B cell (primary cell): ENCODE data around the gene ORC4. TPM values are rescaled to one million over a fixed set of nuclear protein-coding genes. Genes with fewer than 3 reads are reported as not detected.

Source experiments
- ATAC-seq: fragments of 200-7000 bp; cut with Tn5 transposase; one replicate; pipeline ENCODE4 v1.10.0; 2021; ENCODE audit warnings: low read depth, mild to moderate bottlenecking, moderate number of reproducible peaks, moderate library complexity
- CTCF ChIA-PET: fragments of 350-600 bp; sonication (Branson Sonifier 250); formaldehyde crosslinking; loops from one replicate; lab custom pipeline; 2021; ENCODE audit warnings: antibody characterized with exemption, inconsistent platforms; lab: Charles Lee
- POLR2A ChIA-PET: fragments of 350-600 bp; sonication (Branson Sonifier 250); formaldehyde crosslinking; loops from one replicate; lab custom pipeline; 2021; ENCODE audit warnings: antibody characterized with exemption; lab: Charles Lee
- DNase-seq: peaks from one replicate; pipeline ENCODE4 v3.0.0; 2013
- H2AFZ ChIP-seq: 2 replicates; pipeline ENCODE4 v1.6.1; 2012; ENCODE audit warnings: mild to moderate bottlenecking, low read depth, low read length; ENCODE audit not compliant: insufficient read depth, poor library complexity, severe bottlenecking
- H3K27ac ChIP-seq, 2 donors: 1 replicate in 1 of 2; 2 replicates in 1 of 2; pipeline ENCODE4 v1.5.1; 2012 to 2013; ENCODE audit warnings: low read length in 2 of 2, mild to moderate bottlenecking in 2 of 2, moderate library complexity in 1 of 2
- H3K27me3 ChIP-seq, 4 experiments: fragments of 200-600 bp in 1 of 4; sonication (generic) in 1 of 4; replicated peaks in 1 of 4; 1 replicate in 2 of 4; 2 replicates in 2 of 4; pipeline versions ENCODE4 v1.6.1 to v1.7.0; 2013 to 2016; ENCODE audit warnings: low read length in 3 of 4, mild to moderate bottlenecking in 2 of 4, mixed read lengths in 1 of 4, moderate library complexity in 1 of 4; ENCODE audit not compliant: insufficient read depth in 4 of 4, control insufficient read depth in 3 of 4; ENCODE audit errors: control extremely low read depth in 1 of 4
- H3K36me3 ChIP-seq, 2 experiments: replicated peaks in 1 of 2; 1 replicate in 1 of 2; 2 replicates in 1 of 2; pipeline versions ENCODE4 v1.6.1 to v1.7.1; 2013; ENCODE audit warnings: low read length in 1 of 2; ENCODE audit not compliant: insufficient read depth in 2 of 2, control insufficient read depth in 1 of 2; ENCODE audit errors: control extremely low read depth in 1 of 2, extremely low read depth in 1 of 2
- H3K4me1 ChIP-seq, 2 donors: fragments of 200-600 bp in 1 of 2; sonication (generic) in 1 of 2; 1 replicate in 1 of 2; 2 replicates in 1 of 2; pipeline versions ENCODE4 v1.5.1 to v1.6.1; 2013 to 2017; ENCODE audit warnings: low read length in 2 of 2; ENCODE audit not compliant: control insufficient read depth in 2 of 2, insufficient read depth in 2 of 2
- H3K4me2 ChIP-seq: replicated peaks from 2 replicates; pipeline ENCODE3; 2012; ENCODE audit warnings: mild to moderate bottlenecking, low read depth, low read length; ENCODE audit not compliant: poor library complexity, severe bottlenecking
- H3K4me3 ChIP-seq, 5 experiments: fragments of 200-600 bp in 1 of 5; sonication (generic) in 1 of 5; 1 replicate in 3 of 5; 2 replicates in 2 of 5; pipeline versions ENCODE4 v1.5.1 to v1.7.0; 2011 to 2016; ENCODE audit warnings: low read length in 4 of 5, mild to moderate bottlenecking in 4 of 5, low read depth in 2 of 5, control low read depth in 1 of 5, moderate library complexity in 1 of 5; ENCODE audit not compliant: insufficient read depth in 1 of 5; ENCODE audit errors: control extremely low read depth in 1 of 5, extremely low read depth in 1 of 5
- H3K79me2 ChIP-seq: fragments of 200-600 bp; sonication (generic); one replicate; pipeline ENCODE4 v1.6.0; 2016; ENCODE audit warnings: low read length; ENCODE audit not compliant: control insufficient read depth, insufficient read depth
- H3K9ac ChIP-seq: fragments of 200-600 bp; sonication (generic); 2 replicates; pipeline ENCODE4 v1.6.1; 2017; ENCODE audit warnings: mild to moderate bottlenecking, low read length, moderate library complexity
- H3K9me3 ChIP-seq, 3 donors: one replicate each; pipeline versions ENCODE4 v1.6.1 to v1.7.1; 2013; ENCODE audit warnings: low read length in 2 of 3; ENCODE audit not compliant: control insufficient read depth in 2 of 3, insufficient read depth in 1 of 3; ENCODE audit errors: control extremely low read depth in 1 of 3
- H4K20me1 ChIP-seq: 2 replicates; pipeline ENCODE4 v1.6.0; 2012; ENCODE audit warnings: mild to moderate bottlenecking, low read length; ENCODE audit not compliant: insufficient read depth, control insufficient read depth, poor library complexity, severe bottlenecking
- H3K27ac Mint-ChIP-seq: one replicate; pipeline ENCODE4 v1.8.0; 2021; ENCODE audit warnings: mixed read lengths
- H3K27me3 Mint-ChIP-seq: one replicate; pipeline ENCODE4 v1.8.0; 2021; ENCODE audit warnings: mixed read lengths
- H3K4me1 Mint-ChIP-seq: one replicate; pipeline ENCODE4 v1.8.0; 2021; ENCODE audit warnings: mixed read lengths
- H3K4me3 Mint-ChIP-seq: one replicate; pipeline ENCODE4 v1.8.0; 2021; ENCODE audit warnings: mixed read lengths
- H3K9me3 Mint-ChIP-seq: one replicate; pipeline ENCODE4 v1.8.0; 2022; ENCODE audit warnings: mixed read lengths; ENCODE audit not compliant: insufficient read depth
- EZH2 ChIP-seq: IDR thresholded peaks from 2 replicates; pipeline ENCODE4 v1.6.1; 2012; ENCODE audit warnings: borderline replicate concordance, low read depth, mild to moderate bottlenecking, moderate library complexity, low read length; ENCODE audit not compliant: insufficient read depth, poor library complexity, severe bottlenecking
- WGBS: methylation state at CpG from one replicate; pipeline ENCODE4 v1.1.5; 2013; ENCODE audit warnings: missing lambda C conversion rate; ENCODE audit not compliant: insufficient coverage; 5-methylcytosine and 5-hydroxymethylcytosine counted together
- intact Hi-C: fragments of 100-400 bp; cut with micrococcal nuclease; formaldehyde crosslinking; loops from one replicate; pipeline ENCODE4 v1.10.0; 2022
- polyA plus RNA-seq: library from polyadenylated mRNA; depleted of rRNA; stranded (reverse); fragments of >200 nt; gene quantifications from 2 replicates; pipeline ENCODE4 v1.2.3, GENCODE V29; 2012
- total RNA-seq, 2 donors: library from RNA; stranded (reverse); fragments of 120-200 nt in 1 of 2; gene quantifications; 1 replicate in 1 of 2; 2 replicates in 1 of 2; pipeline versions ENCODE4 v1.2.3 to v1.2.4, GENCODE V29; 2013 to 2022
- TF ChIP-seq, protein P1 (sequence below): fragments of 200-600 bp; IDR thresholded peaks from one replicate; pipeline ENCODE4 v1.8.0; 2022; ENCODE audit warnings: antibody characterized with exemption, mild to moderate bottlenecking

The ORC4 gene
- total and polyA plus RNA-seq, 2 donors (not counting 1 experiment from before 2014, with no cell fraction given): 31.5 to 48.9 TPM

DNA sequence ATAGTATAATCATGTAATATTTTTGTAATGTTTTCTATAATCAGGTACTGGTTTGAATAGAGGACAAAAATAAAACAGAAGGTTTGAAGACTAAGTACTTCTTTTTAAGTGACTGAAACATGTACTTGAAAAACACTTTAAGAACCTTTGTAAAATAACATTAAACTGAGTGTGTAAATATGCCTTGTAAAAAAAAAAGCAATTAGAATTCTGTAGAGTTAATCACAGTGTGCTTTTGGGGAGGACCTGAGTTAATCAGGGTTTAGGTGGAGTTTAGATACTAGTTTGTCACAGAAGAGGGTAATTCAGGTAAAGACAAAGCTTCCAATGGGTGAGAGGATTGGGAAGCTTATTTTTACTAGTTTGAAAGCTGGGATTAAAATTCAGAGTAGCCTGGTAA lies 10.6 kb upstream of the ORC4 start:
- no peaks in the 10 kb centered on the region for H3K9me3 ChIP-seq
- ChIA-PET POLR2A (no interaction called here), CTCF (no interaction called here)
- no peak overlapping the region for H2AFZ ChIP-seq
- H3K36me3 ChIP-seq: peaks cover 0 to 2% of the 10 kb centered on the region in 2 experiments
- no peak for TF ChIP-seq EZH2
- TF ChIP-seq, protein P1, sequence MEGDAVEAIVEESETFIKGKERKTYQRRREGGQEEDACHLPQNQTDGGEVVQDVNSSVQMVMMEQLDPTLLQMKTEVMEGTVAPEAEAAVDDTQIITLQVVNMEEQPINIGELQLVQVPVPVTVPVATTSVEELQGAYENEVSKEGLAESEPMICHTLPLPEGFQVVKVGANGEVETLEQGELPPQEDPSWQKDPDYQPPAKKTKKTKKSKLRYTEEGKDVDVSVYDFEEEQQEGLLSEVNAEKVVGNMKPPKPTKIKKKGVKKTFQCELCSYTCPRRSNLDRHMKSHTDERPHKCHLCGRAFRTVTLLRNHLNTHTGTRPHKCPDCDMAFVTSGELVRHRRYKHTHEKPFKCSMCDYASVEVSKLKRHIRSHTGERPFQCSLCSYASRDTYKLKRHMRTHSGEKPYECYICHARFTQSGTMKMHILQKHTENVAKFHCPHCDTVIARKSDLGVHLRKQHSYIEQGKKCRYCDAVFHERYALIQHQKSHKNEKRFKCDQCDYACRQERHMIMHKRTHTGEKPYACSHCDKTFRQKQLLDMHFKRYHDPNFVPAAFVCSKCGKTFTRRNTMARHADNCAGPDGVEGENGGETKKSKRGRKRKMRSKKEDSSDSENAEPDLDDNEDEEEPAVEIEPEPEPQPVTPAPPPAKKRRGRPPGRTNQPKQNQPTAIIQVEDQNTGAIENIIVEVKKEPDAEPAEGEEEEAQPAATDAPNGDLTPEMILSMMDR: no peak
- intact Hi-C loops: no loop called here
- H3K79me2 ChIP-seq: peaks cover 40% of the 10 kb centered on the region
- H3K27ac ChIP-seq: no peak overlapping the region
- H3K9ac ChIP-seq: no peak overlapping the region
- no peaks in the 10 kb centered on the region for H3K4me1 ChIP-seq
- Mint-ChIP-seq H3K27me3 (no peaks in the 10 kb centered on the region), H3K9me3 (no peaks in the 10 kb centered on the region), H3K4me3 (no peak overlapping the region), H3K27ac (no peak overlapping the region), H3K4me1 (peaks cover 7% of the 10 kb centered on the region)
- no peak overlapping the region for H3K4me2 ChIP-seq
- H4K20me1 ChIP-seq: peaks cover 17% of the 10 kb centered on the region
- DNase-seq: no peak
- no peak for ATAC-seq
- H3K4me3 ChIP-seq: no peak overlapping the region
- no peaks in the 10 kb centered on the region for H3K27me3 ChIP-seq

- DNase-seq: no peak
- peaks cover 13% of the 10 kb centered on the region for H3K4me1 Mint-ChIP-seq
- Histone ChIP-seq H3K79me2 (peaks cover 60% of the 10 kb centered on the region), H3K27ac (no peak overlapping the region), H2AFZ (no peak overlapping the region), H3K4me3 (no peak overlapping the region), H3K27me3 (no peaks in the 10 kb centered on the region), H3K4me1 (peaks cover 1 to 6% of the 10 kb centered on the region in 2 donors), H3K36me3 (peaks cover 0 to 2% of the 10 kb centered on the region in 2 experiments), H3K4me2 (no peak overlapping the region), H3K9ac (no peak overlapping the region), H3K9me3 (no peaks in the 10 kb centered on the region), H4K20me1 (peaks cover 17% of the 10 kb centered on the region)
- no CpG with 5 or more reads among the region's 1 CpG for WGBS
- ChIA-PET POLR2A (no interaction called here), CTCF (interaction anchor here (1.1 kb wide), 1 partner anchor 480 kb away, joined by 3 read pairs; no protein-coding TSS in a partner anchor)
- H3K9me3 Mint-ChIP-seq: no peaks in the 10 kb centered on the region
- no peak overlapping the region for H3K4me3 Mint-ChIP-seq
- no peak overlapping the region for H3K27ac Mint-ChIP-seq
- no peaks in the 10 kb centered on the region for H3K27me3 Mint-ChIP-seq
- intact Hi-C loops: loop anchor here (10.0 kb wide), 1 partner anchor 996 kb away; no protein-coding TSS in a partner anchor
- ATAC-seq: no peak
- no peak for TF ChIP-seq EZH2
- TF ChIP-seq, protein P1: no peak
Measured at GRCh38 chr2:148028781-148029180, 8.2 kb upstream of the ORC4 start.
